Dermis lymphatic vessel endothelial cell (primary cell): ENCODE results near the gene PMS1. TPM values are rescaled to one million over a fixed set of nuclear protein-coding genes. Genes with fewer than 3 reads are reported as not detected.

ENCODE experiments used
- total RNA-seq: library from RNA; depleted of rRNA; stranded (reverse); fragments of >200 nt; gene quantifications from 2 replicates; pipeline ENCODE4 v1.2.1, GENCODE V29; 2014

PMS1 gene
- total RNA-seq, result 21.9 and 30.5 TPM in 2 replicates

DNA sequence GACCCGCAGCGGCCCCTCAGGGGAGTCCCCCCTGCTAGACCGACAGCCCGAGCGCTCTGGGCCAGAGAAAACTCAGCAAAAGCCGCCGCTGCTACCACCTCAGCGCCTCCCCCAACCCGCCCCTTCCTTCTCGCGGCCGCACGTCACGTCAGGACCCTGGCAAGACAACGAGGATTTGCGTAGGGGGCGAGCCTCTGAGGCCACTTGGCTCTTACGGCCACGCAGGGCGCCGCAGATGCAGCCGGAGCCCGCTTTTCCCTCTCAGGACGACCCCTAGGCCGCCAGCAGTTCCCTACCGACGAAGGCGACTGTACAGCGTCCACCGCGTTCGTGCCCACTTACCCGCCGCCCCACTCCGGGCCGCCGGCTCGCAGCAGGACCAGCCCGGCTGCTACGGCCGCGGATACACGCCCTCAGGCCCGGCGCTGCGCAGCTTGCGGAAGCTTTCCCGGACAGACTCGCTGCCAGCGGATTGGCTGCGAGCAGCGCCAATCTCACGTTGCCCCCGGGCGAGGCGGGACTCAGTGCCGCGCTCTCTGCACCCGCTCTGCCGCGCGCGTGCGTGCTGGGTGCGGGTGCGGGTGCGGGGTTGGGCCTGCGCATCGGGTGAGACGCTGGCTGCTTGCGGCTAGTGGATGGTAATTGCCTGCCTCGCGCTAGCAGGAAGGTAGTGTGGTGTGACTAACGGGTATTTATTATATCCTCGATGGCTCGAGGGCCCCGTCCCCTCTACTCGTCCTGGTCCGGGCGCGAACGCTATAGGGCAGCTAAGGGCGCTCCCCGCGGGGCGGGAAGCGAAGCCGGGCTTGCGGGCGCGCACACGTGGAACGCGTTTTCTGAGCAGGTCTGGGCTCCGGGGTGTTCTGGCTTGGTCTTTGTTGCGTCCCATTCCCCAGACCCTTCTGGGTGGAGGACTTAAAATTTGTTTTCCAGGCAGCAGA, at the start of gene PMS1, which contains the start of gene ORMDL1:
Gene PMS1, plus strand, starts transcription at position 524 of the 941 bp plus-strand sequence. CDS start 7,360 bp downstream, outside the sequence.
Gene ORMDL1, minus strand, starts transcription at position 413 of the 941 bp plus-strand sequence. CDS start 1,744 bp downstream, outside the sequence.

DNA sequence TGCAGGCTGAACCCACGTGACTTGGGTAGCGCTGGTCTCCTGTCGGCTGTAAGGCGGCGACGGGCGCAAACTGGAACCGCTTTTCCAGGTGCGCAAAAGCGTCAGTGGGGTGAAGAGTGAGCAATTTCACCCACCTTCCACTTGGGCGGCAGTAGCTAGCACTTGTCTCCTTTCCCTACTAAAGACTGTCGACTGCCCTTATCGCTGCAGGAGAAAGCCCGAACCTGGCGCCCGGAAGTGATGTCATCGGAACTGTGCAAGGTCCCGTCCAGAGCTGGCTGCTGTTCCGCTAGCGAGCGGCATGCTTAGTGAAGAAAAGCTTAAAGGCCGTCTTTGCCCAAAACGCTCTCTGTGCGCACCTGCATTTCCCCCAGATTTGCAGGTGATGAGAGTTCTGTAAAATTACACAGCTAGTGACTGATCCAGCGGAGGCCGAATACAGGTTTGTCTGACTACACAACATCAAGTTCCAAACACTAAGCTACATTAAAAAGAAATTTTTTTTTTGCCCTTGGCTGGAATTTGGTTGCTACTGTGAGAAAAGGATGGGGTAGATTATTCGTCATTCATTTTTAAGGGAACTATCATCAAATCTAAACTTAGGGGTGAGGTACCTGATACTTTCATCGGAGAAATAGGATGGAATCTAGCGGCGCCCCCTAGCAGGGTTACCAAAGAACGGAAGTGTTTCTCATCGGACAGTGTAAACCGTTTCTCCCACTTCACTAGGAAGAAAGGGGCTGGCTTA, 21.5 kb upstream of the PMS1 start, which contains the start of gene OSGEPL1:
Gene OSGEPL1, minus strand, starts transcription at position 242 of the 748 bp plus-strand sequence. CDS start 1,152 bp downstream, outside the sequence.

Other genes starting within 250 kb of the PMS1 start
- 153 and 276 TPM in 2 replicates for gene SLC40A1, start 203.7 kb upstream of the PMS1 start, total RNA-seq
- gene ASNSD1, start 123.0 kb upstream of the PMS1 start, total RNA-seq, result 48.9 and 63.1 TPM in 2 replicates
- 8.3 and 9.2 TPM in 2 replicates for gene ANKAR, start 109.8 kb upstream of the PMS1 start, total RNA-seq
- 4.0 and 5.3 TPM in 2 replicates for gene OSGEPL1, start 21.7 kb upstream of the PMS1 start, total RNA-seq
- 46.1 and 49.3 TPM in 2 replicates for gene ORMDL1, start 111 bp upstream of the PMS1 start, total RNA-seq